Measurements from ENCODE around the gene NOX5. TPM values are rescaled to one million over a fixed set of nuclear protein-coding genes. Genes with fewer than 3 reads are reported as not detected.
A peak's percentile ranks its signal among the peaks of the same experiment; 100 is the strongest.

The NOX5 gene
- total and polyA plus RNA-seq, 2 of the 13 experiments (the other 11 are each of a cell fraction or from before 2014, with no cell fraction given), result not detected

DNA sequence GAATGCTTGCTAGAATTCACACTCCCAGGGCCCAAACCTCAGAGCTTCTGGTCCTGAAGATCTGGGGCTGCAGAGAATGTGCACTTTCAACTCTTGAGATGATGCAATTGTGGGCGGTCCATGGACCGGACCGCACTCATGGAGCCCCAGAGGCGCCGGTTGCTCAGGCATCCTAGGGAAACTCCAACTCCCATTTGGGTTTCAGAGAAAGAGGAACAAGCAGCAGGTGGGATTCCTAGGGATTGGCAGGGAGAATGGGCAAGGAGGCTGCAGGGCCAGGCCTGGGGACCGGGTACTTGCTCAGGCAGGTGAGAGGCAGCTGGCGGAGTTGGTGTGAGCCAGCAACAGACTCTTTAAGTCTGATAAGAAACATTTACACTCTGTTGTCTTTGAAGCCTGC, 3.5 kb downstream of the NOX5 start (continued):
- TF ChIP-seq, protein P1, sequence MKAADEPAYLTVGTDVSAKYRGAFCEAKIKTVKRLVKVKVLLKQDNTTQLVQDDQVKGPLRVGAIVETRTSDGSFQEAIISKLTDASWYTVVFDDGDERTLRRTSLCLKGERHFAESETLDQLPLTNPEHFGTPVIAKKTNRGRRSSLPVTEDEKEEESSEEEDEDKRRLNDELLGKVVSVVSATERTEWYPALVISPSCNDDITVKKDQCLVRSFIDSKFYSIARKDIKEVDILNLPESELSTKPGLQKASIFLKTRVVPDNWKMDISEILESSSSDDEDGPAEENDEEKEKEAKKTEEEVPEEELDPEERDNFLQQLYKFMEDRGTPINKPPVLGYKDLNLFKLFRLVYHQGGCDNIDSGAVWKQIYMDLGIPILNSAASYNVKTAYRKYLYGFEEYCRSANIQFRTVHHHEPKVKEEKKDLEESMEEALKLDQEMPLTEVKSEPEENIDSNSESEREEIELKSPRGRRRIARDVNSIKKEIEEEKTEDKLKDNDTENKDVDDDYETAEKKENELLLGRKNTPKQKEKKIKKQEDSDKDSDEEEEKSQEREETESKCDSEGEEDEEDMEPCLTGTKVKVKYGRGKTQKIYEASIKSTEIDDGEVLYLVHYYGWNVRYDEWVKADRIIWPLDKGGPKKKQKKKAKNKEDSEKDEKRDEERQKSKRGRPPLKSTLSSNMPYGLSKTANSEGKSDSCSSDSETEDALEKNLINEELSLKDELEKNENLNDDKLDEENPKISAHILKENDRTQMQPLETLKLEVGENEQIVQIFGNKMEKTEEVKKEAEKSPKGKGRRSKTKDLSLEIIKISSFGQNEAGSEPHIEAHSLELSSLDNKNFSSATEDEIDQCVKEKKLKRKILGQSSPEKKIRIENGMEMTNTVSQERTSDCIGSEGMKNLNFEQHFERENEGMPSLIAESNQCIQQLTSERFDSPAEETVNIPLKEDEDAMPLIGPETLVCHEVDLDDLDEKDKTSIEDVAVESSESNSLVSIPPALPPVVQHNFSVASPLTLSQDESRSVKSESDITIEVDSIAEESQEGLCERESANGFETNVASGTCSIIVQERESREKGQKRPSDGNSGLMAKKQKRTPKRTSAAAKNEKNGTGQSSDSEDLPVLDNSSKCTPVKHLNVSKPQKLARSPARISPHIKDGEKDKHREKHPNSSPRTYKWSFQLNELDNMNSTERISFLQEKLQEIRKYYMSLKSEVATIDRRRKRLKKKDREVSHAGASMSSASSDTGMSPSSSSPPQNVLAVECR (CRISPR knock-in tag; IDR thresholded peaks at IDR 0.05; ENCODE audit: borderline replicate concordance), result peak; percentile 23; the same call in 1 of the 2 replicates
- TF ChIP-seq ZNF687 (CRISPR knock-in tag; IDR thresholded peaks at IDR 0.05) (0 out of 2 replicates have a peak, but pooled peaks have one; percentile 23), ATF7 (IDR thresholded peaks at IDR 0.05) (peak; percentile 46), ATF7 (CRISPR knock-in tag; IDR thresholded peaks at IDR 0.05) (no peak), ZNF574 (CRISPR knock-in tag; IDR thresholded peaks at IDR 0.05) (peak; percentile 55; the same call in 1 of the 2 replicates), ASH2L (IDR thresholded peaks at IDR 0.05; ENCODE audit: insufficient read length, low read depth, low read length) (peak; percentile 23), ZNF761 (CRISPR knock-in tag; conservative IDR thresholded peaks at IDR 0.05) (no peak), PAX8 (CRISPR knock-in tag; IDR thresholded peaks at IDR 0.05; ENCODE audit: borderline replicate concordance) (no peak), RORA (CRISPR knock-in tag; IDR thresholded peaks at IDR 0.05) (no peak), ZNF713 (CRISPR knock-in tag; IDR thresholded peaks at IDR 0.05) (no peak), ZNF142 (CRISPR knock-in tag; IDR thresholded peaks at IDR 0.05) (peak; percentile 42; the same call in 1 of the 2 replicates), NFE2 (CRISPR knock-in tag; IDR thresholded peaks at IDR 0.05) (no peak)
